ENCODE data around the gene HTRA3.

- no peak for TF ChIP-seq CTCF (IDR thresholded peaks at IDR 0.05)
- no peak for TF ChIP-seq POLR2A (IDR thresholded peaks at IDR 0.05)
These were observed 49.0 kb downstream of the HTRA3 start for GRCh38 chr4:8318509-8318908.

Measured in lower leg skin (tissue), 3 donors.